ENCODE measurements around the gene ARF1. TPM values are rescaled to one million over a fixed set of nuclear protein-coding genes. Genes with fewer than 3 reads are reported as not detected.

ARF1 gene
- total RNA-seq, 2 donors from 2014 or later, result 478 to 512 TPM

DNA sequence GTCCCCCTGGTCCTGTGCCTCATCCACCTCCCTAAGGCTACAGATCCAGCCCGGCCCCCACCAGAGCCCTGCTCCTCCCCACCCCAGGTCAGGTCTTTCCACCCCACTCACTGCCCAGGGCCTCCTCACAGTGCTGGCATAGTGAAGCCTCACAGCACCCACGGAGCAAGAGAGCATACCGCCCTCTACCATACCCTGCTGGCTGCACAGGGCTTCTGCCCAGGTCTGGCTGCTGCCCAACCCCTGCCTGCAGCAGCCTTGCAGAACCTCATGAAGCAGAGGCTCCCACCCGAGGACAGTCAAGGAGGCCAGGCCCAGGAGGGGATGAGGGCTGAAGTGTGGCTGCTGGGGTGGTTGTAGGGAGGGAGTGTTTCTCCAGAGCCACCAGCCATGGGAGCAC, 19.7 kb upstream of the ARF1 start:
- Histone ChIP-seq H3K4me1 (replicated peaks) (no peaks in the 10 kb centered on the region), H3K36me3 (no peaks in the 10 kb centered on the region), H3K27me3 (replicated peaks; ENCODE audit: insufficient read depth) (peaks cover 14% of the 10 kb centered on the region), H3K4me3 (no peak overlapping the region), H3K9me3 (no peaks in the 10 kb centered on the region), H3K27ac (no peak overlapping the region)
- no peak for DNase-seq (ENCODE audit: low spot score)
- intact Hi-C loops (cut with DNase I), result no loop called here
- TF ChIP-seq, protein P1, sequence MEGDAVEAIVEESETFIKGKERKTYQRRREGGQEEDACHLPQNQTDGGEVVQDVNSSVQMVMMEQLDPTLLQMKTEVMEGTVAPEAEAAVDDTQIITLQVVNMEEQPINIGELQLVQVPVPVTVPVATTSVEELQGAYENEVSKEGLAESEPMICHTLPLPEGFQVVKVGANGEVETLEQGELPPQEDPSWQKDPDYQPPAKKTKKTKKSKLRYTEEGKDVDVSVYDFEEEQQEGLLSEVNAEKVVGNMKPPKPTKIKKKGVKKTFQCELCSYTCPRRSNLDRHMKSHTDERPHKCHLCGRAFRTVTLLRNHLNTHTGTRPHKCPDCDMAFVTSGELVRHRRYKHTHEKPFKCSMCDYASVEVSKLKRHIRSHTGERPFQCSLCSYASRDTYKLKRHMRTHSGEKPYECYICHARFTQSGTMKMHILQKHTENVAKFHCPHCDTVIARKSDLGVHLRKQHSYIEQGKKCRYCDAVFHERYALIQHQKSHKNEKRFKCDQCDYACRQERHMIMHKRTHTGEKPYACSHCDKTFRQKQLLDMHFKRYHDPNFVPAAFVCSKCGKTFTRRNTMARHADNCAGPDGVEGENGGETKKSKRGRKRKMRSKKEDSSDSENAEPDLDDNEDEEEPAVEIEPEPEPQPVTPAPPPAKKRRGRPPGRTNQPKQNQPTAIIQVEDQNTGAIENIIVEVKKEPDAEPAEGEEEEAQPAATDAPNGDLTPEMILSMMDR (IDR thresholded peaks at IDR 0.05), result no peak
- no peak for TF ChIP-seq POLR2AphosphoS5 (IDR thresholded peaks at IDR 0.05)
- TF ChIP-seq POLR2A (IDR thresholded peaks at IDR 0.05), result no peak
- WGBS, result 65% methylated on average over 4 of the region's 4 CpGs

DNA sequence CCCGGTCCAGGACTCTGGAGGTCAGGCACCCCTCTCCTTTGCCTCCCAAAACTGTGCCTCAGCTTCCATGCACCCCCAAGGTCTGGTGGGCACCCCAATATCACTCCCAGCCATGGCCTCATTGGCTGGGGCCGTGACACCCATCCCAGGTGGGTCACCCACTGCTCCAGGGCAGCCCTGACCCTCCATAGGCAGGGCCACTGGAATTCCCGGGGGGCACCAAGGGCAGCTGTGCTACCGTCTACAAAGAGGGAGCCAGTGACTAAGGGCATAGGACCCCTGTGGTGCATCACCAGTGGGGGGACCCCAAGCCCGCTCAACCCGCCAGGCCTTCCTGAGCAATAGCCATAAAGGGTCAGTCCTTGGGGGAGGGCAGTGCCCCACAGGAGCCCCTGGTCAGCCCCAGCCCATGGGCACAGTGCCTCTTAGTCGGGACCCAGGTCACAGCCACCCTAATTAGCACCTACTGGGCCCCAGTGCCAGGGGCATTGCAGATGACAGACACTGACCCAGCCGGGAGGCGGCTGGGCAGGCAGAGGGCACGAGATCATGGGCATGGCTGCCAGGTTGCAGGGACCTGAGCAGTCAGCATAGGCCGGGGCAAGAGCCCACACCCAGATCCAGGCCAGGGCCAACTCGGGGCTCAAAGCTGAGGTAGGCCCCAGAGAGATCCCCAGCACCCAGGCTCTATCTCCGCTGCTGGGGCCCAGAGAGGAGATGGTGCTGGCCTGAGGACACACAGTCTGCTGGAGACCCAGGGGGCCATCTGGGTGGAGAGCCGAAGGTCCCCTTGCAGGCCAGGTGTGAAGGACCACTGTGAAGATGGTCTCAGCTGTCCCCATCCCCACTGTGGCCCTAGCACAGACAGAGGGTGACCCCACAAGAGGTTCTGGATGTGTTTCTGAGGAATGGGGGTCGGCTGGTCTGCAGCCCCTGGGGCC, 19.0 kb upstream of the ARF1 start:
- no peaks in the 10 kb centered on the region for H3K36me3 ChIP-seq
- no peak overlapping the region for H3K27ac ChIP-seq
- H3K4me1 ChIP-seq (replicated peaks), result no peaks in the 10 kb centered on the region
- H3K4me3 ChIP-seq, result no peak overlapping the region
- H3K27me3 ChIP-seq (replicated peaks; ENCODE audit: insufficient read depth), result peaks cover 14% of the 10 kb centered on the region
- DNase-seq (ENCODE audit: low spot score), result no peak
- H3K9me3 ChIP-seq, result no peaks in the 10 kb centered on the region
- TF ChIP-seq POLR2A (IDR thresholded peaks at IDR 0.05), result no peak
- TF ChIP-seq POLR2AphosphoS5 (IDR thresholded peaks at IDR 0.05), result no peak
- TF ChIP-seq, protein P1 (IDR thresholded peaks at IDR 0.05), result no peak
- intact Hi-C loops (cut with DNase I), result no loop called here
- WGBS, result 91% methylated on average over 10 of the region's 15 CpGs

DNA sequence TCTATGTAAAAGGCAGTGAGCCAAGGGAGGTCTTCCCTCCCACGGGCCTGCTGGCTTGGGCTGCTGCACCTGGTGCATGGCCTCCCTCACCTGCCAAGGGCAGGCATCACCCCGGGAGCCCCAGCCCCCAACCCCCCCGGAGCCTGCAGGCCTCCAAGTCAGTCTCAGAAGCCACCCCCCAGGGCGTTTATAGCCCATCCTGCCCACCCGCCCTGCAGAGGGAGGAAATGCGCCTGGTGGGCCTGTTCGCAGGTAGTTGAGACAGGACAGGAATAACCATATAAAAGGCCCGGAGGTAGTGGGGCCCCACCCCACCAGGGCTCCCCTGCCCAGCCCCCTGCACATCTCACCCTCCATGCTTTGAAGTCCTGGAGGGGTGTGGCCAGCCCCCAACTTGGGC, 18.2 kb upstream of the ARF1 start:
- peaks cover 14% of the 10 kb centered on the region for H3K27me3 ChIP-seq (replicated peaks; ENCODE audit: insufficient read depth)
- no peaks in the 10 kb centered on the region for H3K9me3 ChIP-seq
- WGBS, result 47% methylated on average over 8 of the region's 8 CpGs
- H3K4me3 ChIP-seq, result no peak overlapping the region
- H3K27ac ChIP-seq, result no peak overlapping the region
- TF ChIP-seq POLR2AphosphoS5 (IDR thresholded peaks at IDR 0.05), result no peak
- TF ChIP-seq, protein P1 (IDR thresholded peaks at IDR 0.05), result no peak
- TF ChIP-seq POLR2A (IDR thresholded peaks at IDR 0.05), result no peak
- no peaks in the 10 kb centered on the region for H3K4me1 ChIP-seq (replicated peaks)
- DNase-seq (ENCODE audit: low spot score), result no peak
- intact Hi-C loops (cut with DNase I), result no loop called here
- H3K36me3 ChIP-seq, result no peaks in the 10 kb centered on the region

DNA sequence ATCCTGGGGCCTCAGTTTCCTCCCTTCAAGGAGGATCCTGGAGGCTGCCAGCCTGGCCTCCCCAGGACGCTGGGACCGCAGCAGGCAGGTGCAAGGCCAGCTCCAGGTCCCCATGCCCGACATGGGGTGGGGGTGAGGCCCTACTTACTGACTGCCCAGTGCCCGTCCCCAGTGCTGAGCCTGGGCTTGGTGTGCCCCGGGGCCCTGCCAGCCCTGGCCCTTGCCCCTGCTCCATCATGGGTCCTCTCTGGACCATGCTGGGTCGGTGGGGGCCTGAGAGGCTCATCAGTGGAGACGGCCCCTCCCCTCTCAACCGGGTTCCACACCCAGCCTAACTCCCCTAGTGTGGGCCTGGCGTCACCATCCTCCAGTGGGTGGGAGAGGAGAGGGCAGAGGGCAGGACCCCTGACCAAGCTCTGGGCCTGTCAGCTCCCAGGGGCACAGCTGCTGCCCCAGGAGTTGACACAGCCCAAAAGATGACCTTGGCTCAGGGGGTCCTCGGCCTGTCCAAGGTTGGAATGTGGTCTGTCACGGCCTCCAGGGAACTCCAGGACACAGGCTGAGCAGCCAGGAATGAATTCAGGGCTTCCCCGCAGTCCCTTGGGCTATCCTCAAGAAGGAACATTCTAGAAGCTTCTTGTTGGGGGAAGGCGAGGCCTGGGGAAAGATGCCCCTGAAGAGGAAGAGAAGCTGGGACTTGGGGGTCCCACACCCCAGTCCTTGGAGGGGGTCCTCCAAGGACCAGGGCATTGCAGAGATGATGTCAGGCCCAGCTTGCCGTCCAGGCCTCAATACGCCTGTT, 17.6 kb upstream of the ARF1 start:
- Histone ChIP-seq H3K27me3 (replicated peaks; ENCODE audit: insufficient read depth) (peaks cover 14% of the 10 kb centered on the region), H3K27ac (no peak overlapping the region), H3K4me1 (replicated peaks) (no peaks in the 10 kb centered on the region), H3K36me3 (no peaks in the 10 kb centered on the region), H3K4me3 (no peak overlapping the region), H3K9me3 (no peaks in the 10 kb centered on the region)
- intact Hi-C loops (cut with DNase I), result no loop called here
- TF ChIP-seq, protein P1 (IDR thresholded peaks at IDR 0.05), result no peak
- TF ChIP-seq POLR2A (IDR thresholded peaks at IDR 0.05) (no peak), POLR2AphosphoS5 (IDR thresholded peaks at IDR 0.05) (no peak)
- DNase-seq (ENCODE audit: low spot score), result no peak
- WGBS, result 89% methylated on average over 9 of the region's 15 CpGs
